MCF 10A (cell line): ENCODE measurements around the gene PEX7. TPM values are rescaled to one million over a fixed set of nuclear protein-coding genes. Genes with fewer than 3 reads are reported as not detected.

ENCODE experiments used
- BruUV-seq: library from RNA; stranded (reverse); fragments of 400-500 nt; replicated peaks from 2 replicates; lab custom pipeline; 2021; lab: Mats Ljungman, UMichigan
- CTCF ChIA-PET: fragments of 300-600 bp; sonication (Branson Sonifier 250); formaldehyde crosslinking; extraction: SDS; loops from one replicate; lab custom pipeline; 2021; ENCODE audit warnings: antibody characterized with exemption, inconsistent platforms; lab: Yijun Ruan, JAX
- POLR2A ChIA-PET: fragments of 300-600, 350-650 bp; sonication (Branson Sonifier 250); formaldehyde crosslinking; extraction: SDS; loops from one replicate; lab custom pipeline; 2020; ENCODE audit warnings: antibody characterized with exemption, inconsistent platforms; lab: Yijun Ruan, JAX
- DNase-seq: peaks from one replicate; pipeline ENCODE4 v3.0.0-alpha.2; 2018; ENCODE audit not compliant: unreplicated experiment
- H3K27ac Mint-ChIP-seq: one replicate; pipeline ENCODE4 v1.8.0; 2022; ENCODE audit warnings: mild to moderate bottlenecking, low read depth, mixed read lengths; ENCODE audit not compliant: unreplicated experiment
- H3K27me3 Mint-ChIP-seq: one replicate; pipeline ENCODE4 v1.8.0; 2022; ENCODE audit warnings: mixed read lengths; ENCODE audit not compliant: insufficient read depth, unreplicated experiment
- H3K36me3 Mint-ChIP-seq: one replicate; pipeline ENCODE4 v1.8.0; 2022; ENCODE audit warnings: mild to moderate bottlenecking, moderate library complexity, mixed read lengths; ENCODE audit not compliant: insufficient read depth, unreplicated experiment
- H3K4me1 Mint-ChIP-seq: one replicate; pipeline ENCODE4 v1.8.0; 2022; ENCODE audit warnings: mixed read lengths; ENCODE audit not compliant: insufficient read depth, unreplicated experiment
- H3K4me3 Mint-ChIP-seq: one replicate; pipeline ENCODE4 v1.8.0; 2022; ENCODE audit warnings: mild to moderate bottlenecking, moderate library complexity, mixed read lengths; ENCODE audit not compliant: unreplicated experiment
- H3K9me3 Mint-ChIP-seq: one replicate; pipeline ENCODE4 v1.8.0; 2022; ENCODE audit warnings: mixed read lengths; ENCODE audit not compliant: unreplicated experiment
- CTCF ChIP-seq: fragments of 200-600 bp; IDR thresholded peaks from one replicate; pipeline ENCODE4 v1.8.0; 2022; ENCODE audit warnings: antibody characterized with exemption, mild to moderate bottlenecking; ENCODE audit not compliant: unreplicated experiment
- intact Hi-C: fragments of 100-400 bp; cut with micrococcal nuclease; formaldehyde crosslinking; loops from 2 replicates; pipeline ENCODE4 v1.14.1; 2022
- total RNA-seq: library from RNA; stranded (reverse); gene quantifications from 2 replicates; pipeline ENCODE4 v1.2.3, GENCODE V29; 2022

The PEX7 gene
- total RNA-seq, 1 experiment from 2014 or later: 6.0 TPM

- CTCF ChIA-PET: interaction anchor here (0.5 kb wide), 1 partner anchor 122 kb away, joined by 3 read pairs; no protein-coding TSS in a partner anchor
These were observed 138.4 kb downstream of the PEX7 start for GRCh38 chr6:136960781-136961180.

GRCh38 chr6:136961848-136962247, 139.5 kb downstream of the PEX7 start:
- H3K9me3 Mint-ChIP-seq: no peaks in the 10 kb centered on the region
- no TSS peak for BruUV-seq
- H3K4me1 Mint-ChIP-seq: no peaks in the 10 kb centered on the region
- ChIA-PET CTCF (no interaction called here), POLR2A (interaction anchor here (0.6 kb wide), 1 partner anchor 100 kb away, joined by 3 read pairs; no protein-coding TSS in a partner anchor)
- no peak for TF ChIP-seq CTCF
- H3K4me3 Mint-ChIP-seq: no peak overlapping the region
- no peak for DNase-seq
- no peak overlapping the region for H3K27ac Mint-ChIP-seq
- intact Hi-C loops: no loop called here
- no peaks in the 10 kb centered on the region for H3K36me3 Mint-ChIP-seq
- no peaks in the 10 kb centered on the region for H3K27me3 Mint-ChIP-seq

More at GRCh38 chr6:136960781-136961180, 138.4 kb downstream of the PEX7 start:
- intact Hi-C loops: no loop called here
- BruUV-seq: no TSS peak
- no peak for DNase-seq
- H3K27ac Mint-ChIP-seq: no peak overlapping the region
- TF ChIP-seq CTCF: no peak
- H3K36me3 Mint-ChIP-seq: no peaks in the 10 kb centered on the region
- H3K4me3 Mint-ChIP-seq: no peak overlapping the region
- POLR2A ChIA-PET: interaction anchor here (0.6 to 1.2 kb wide), 3 partner anchors 24 to 129 kb away, joined by 3 to 4 read pairs (median 3); no protein-coding TSS in a partner anchor
- H3K4me1 Mint-ChIP-seq: no peaks in the 10 kb centered on the region
- H3K9me3 Mint-ChIP-seq: no peaks in the 10 kb centered on the region
- no peaks in the 10 kb centered on the region for H3K27me3 Mint-ChIP-seq

GRCh38 chr6:136962661-136963060, 140.3 kb downstream of the PEX7 start:
- Mint-ChIP-seq H3K36me3 (no peaks in the 10 kb centered on the region), H3K27ac (no peak overlapping the region), H3K27me3 (no peaks in the 10 kb centered on the region), H3K9me3 (no peaks in the 10 kb centered on the region), H3K4me1 (no peaks in the 10 kb centered on the region), H3K4me3 (no peak overlapping the region)
- ChIA-PET CTCF (interaction anchor here (2.4 kb wide), 1 partner anchor 51 kb away, joined by 12 read pairs; no protein-coding TSS in a partner anchor), POLR2A (interaction anchor here (0.6 kb wide), 1 partner anchor 254 kb away, joined by 3 read pairs; no protein-coding TSS in a partner anchor)
- no peak for DNase-seq
- no peak for TF ChIP-seq CTCF
- BruUV-seq: no TSS peak
- intact Hi-C loops: no loop called here

GRCh38 chr6:136963259-136963658, 140.9 kb downstream of the PEX7 start:
- CTCF ChIA-PET: interaction anchor here (1.0 to 2.4 kb wide), 3 partner anchors 48 to 118 kb away, joined by 4 to 12 read pairs (median 7); no protein-coding TSS in a partner anchor
- no peaks in the 10 kb centered on the region for H3K9me3 Mint-ChIP-seq

More at GRCh38 chr6:136963259-136963658, 140.9 kb downstream of the PEX7 start:
- Mint-ChIP-seq H3K27ac (no peak overlapping the region), H3K4me3 (no peak overlapping the region), H3K36me3 (no peaks in the 10 kb centered on the region), H3K27me3 (no peaks in the 10 kb centered on the region), H3K4me1 (no peaks in the 10 kb centered on the region)
- POLR2A ChIA-PET: no interaction called here
- no peak for TF ChIP-seq CTCF
- intact Hi-C loops: no loop called here
- BruUV-seq: no TSS peak
- no peak for DNase-seq

Other genes with a start within 250 kb of the PEX7 start
- gene MAP3K5, start 30.1 kb upstream of the PEX7 start, total RNA-seq: 7.6 and 8.4 TPM in 2 replicates
- gene SLC35D3, start 99.7 kb downstream of the PEX7 start, total RNA-seq: not detected in 2 replicates
- gene IL20RA, start 222.4 kb downstream of the PEX7 start, total RNA-seq: 0.23 and 0.37 TPM in 2 replicates